HepG2 (cell line): ENCODE data around the gene EPB41L1. TPM values are rescaled to one million over a fixed set of nuclear protein-coding genes. Genes with fewer than 3 reads are reported as not detected.

ENCODE experiments used
- FOXC1 ChIP-seq: sonication (generic); formaldehyde crosslinking; IDR thresholded peaks from 2 replicates; pipeline ENCODE4 v1.8.0; 2022; ENCODE audit warnings: mild to moderate bottlenecking, missing genetic modification reagents, borderline replicate concordance
- GATAD2A ChIP-seq: IDR thresholded peaks from 2 replicates; pipeline ENCODE4 v1.6.1; 2016
- GPBP1L1 ChIP-seq: sonication (generic); formaldehyde crosslinking; IDR thresholded peaks from 2 replicates; pipeline ENCODE4 v1.5.0; 2020; ENCODE audit warnings: mild to moderate bottlenecking, missing genetic modification reagents
- HMGXB4 ChIP-seq, 2 experiments: sonication (generic) in 1 of 2; formaldehyde crosslinking in 1 of 2; IDR thresholded peaks; 2 replicates each; pipeline versions ENCODE4 v1.4.0 to v1.6.1; 2018 to 2020; ENCODE audit warnings: missing genetic modification reagents in 2 of 2, borderline replicate concordance in 1 of 2, low read depth in 1 of 2, mild to moderate bottlenecking in 1 of 2, missing biosample characterization in 1 of 2
- KLF16 ChIP-seq, 2 experiments: sonication (generic) in 1 of 2; formaldehyde crosslinking in 1 of 2; IDR thresholded peaks; 2 replicates each; pipeline versions ENCODE4 v1.6.1 to v1.8.0; 2016 to 2023; ENCODE audit warnings: missing genetic modification reagents in 2 of 2, missing compliant biosample characterization in 1 of 2
- MBNL3 ChIP-seq: fragments of 250-450 bp; sonication (Bioruptor Pico); conservative IDR thresholded peaks from 2 replicates; pipeline ENCODE4 v1.8.0; 2022; ENCODE audit warnings: mild to moderate bottlenecking, inconsistent platforms
- ZBED4 ChIP-seq: sonication (generic); formaldehyde crosslinking; IDR thresholded peaks from 2 replicates; pipeline ENCODE4 v1.4.0; 2020; ENCODE audit warnings: missing genetic modification reagents, borderline replicate concordance
- ZBTB37 ChIP-seq: sonication (generic); formaldehyde crosslinking; IDR thresholded peaks from 2 replicates; pipeline ENCODE4 v1.4.0; 2020; ENCODE audit warnings: mild to moderate bottlenecking, missing genetic modification reagents
- ZNF234 ChIP-seq: sonication (generic); formaldehyde crosslinking; conservative IDR thresholded peaks from 2 replicates; pipeline ENCODE4 v1.5.1; 2020; ENCODE audit warnings: mild to moderate bottlenecking, missing genetic modification reagents
- ZNF24 ChIP-seq: fragments of 450-650 bp; IDR thresholded peaks from 2 replicates; pipeline ENCODE4 v1.6.1; 2017; ENCODE audit warnings: antibody characterized with exemption, mild to moderate bottlenecking
- ZNF350 ChIP-seq: sonication (generic); formaldehyde crosslinking; IDR thresholded peaks from 2 replicates; pipeline ENCODE4 v1.4.0; 2020; ENCODE audit warnings: mild to moderate bottlenecking, low read depth, missing genetic modification reagents, borderline replicate concordance
- ZNF530 ChIP-seq: sonication (generic); formaldehyde crosslinking; IDR thresholded peaks from 2 replicates; pipeline ENCODE4 v1.5.0; 2020; ENCODE audit warnings: low read depth, mild to moderate bottlenecking, missing genetic modification reagents
- ZNF761 ChIP-seq: sonication (generic); formaldehyde crosslinking; conservative IDR thresholded peaks from 2 replicates; pipeline ENCODE4 v1.4.0; 2020; ENCODE audit warnings: mild to moderate bottlenecking, missing genetic modification reagents
- ZNF766 ChIP-seq: sonication (generic); formaldehyde crosslinking; IDR thresholded peaks from 2 replicates; pipeline ENCODE4 v1.5.0; 2020; ENCODE audit warnings: missing genetic modification reagents, borderline replicate concordance
- polyA plus RNA-seq, 8 experiments: library from polyadenylated mRNA; depleted of rRNA in 3 of 8; stranded (reverse) in 7 of 8; unstranded in 1 of 8; fragments of >200 nt; fragmentation: Illumina TruSeq in 4 of 8; extraction: Trizol in 4 of 8; gene quantifications; 2 replicates each; pipeline versions ENCODE4 v1.2.1 to v1.2.3, GENCODE V29; 2011 to 2016; ENCODE audit warnings: low read depth in 4 of 8, missing spikeins in 1 of 8, mixed read lengths in 1 of 8; ENCODE audit not compliant: insufficient read depth in 1 of 8
- total RNA-seq, 5 experiments: library from RNA; depleted of rRNA; stranded (reverse); fragments of >200 nt; fragmentation: Illumina TruSeq; extraction: Trizol; gene quantifications; 2 replicates each; pipeline ENCODE4 v1.2.3, GENCODE V29; 2016; ENCODE audit warnings: low read depth in 1 of 5

Gene EPB41L1
- total and polyA plus RNA-seq, 2 of the 13 experiments (the other 11 are each of a cell fraction or from before 2014, with no cell fraction given) = 16.7 to 39.0 TPM

- TF ChIP-seq ZBTB37 (CRISPR knock-in tag) (no peak), MBNL3 (CRISPR knock-in tag) (no peak), ZNF350 (no peak; the same call in 1 of the 2 replicates), GPBP1L1 (no peak), FOXC1 (CRISPR knock-in tag) (peak; percentile 87; the same call in 1 of the 2 replicates), ZNF761 (CRISPR knock-in tag) (0 out of 2 replicates have a peak, but pooled peaks have one; percentile 35), GATAD2A (CRISPR knock-in tag) (peak; percentile 57; the same call in 1 of the 2 replicates), HMGXB4 (CRISPR knock-in tag; IDR thresholded peaks at IDR 0.05; ENCODE audit: borderline replicate concordance in 1 of 2, low read depth in 1 of 2) (peak in 1 of 2 experiments; percentile 79; a peak in 1 of 4 replicates), ZNF530 (CRISPR knock-in tag) (no peak), ZNF24 (no peak), ZBED4 (CRISPR knock-in tag) (no peak), KLF16 (CRISPR knock-in tag; IDR thresholded peaks at IDR 0.05) (peak in 1 of 2 experiments; percentile 73; a peak in 1 of 4 replicates), ZNF766 (CRISPR knock-in tag) (0 out of 2 replicates have a peak, but pooled peaks have one; percentile 13), ZNF234 (CRISPR knock-in tag) (no peak)
Measured at GRCh38 chr20:36199345-36200257, 45.1 kb downstream of the EPB41L1 start (continued).
